Lower lobe of right lung (tissue), 2 donors: ENCODE measurements around the gene DCDC1. TPM values are rescaled to one million over a fixed set of nuclear protein-coding genes. Genes with fewer than 3 reads are reported as not detected.

Experiments used
- ATAC-seq, 2 donors: fragments of 200-7000 bp; cut with Tn5 transposase; one replicate each; pipeline ENCODE4 v1.9.1; 2020 to 2022; ENCODE audit warnings: mild to moderate bottlenecking in 2 of 2, moderate library complexity in 2 of 2
- DNase-seq: peaks from one replicate; pipeline ENCODE4 v3.0.0-alpha.2; 2020
- H3K27ac ChIP-seq: fragments of 200-600 bp; one replicate; pipeline ENCODE4 v1.8.0; 2022
- H3K27me3 ChIP-seq: fragments of 200-600 bp; one replicate; pipeline ENCODE4 v1.8.0; 2022; ENCODE audit warnings: low read depth
- H3K36me3 ChIP-seq: fragments of 200-600 bp; one replicate; pipeline ENCODE4 v1.8.0; 2022; ENCODE audit warnings: mild to moderate bottlenecking
- H3K4me1 ChIP-seq: fragments of 200-600 bp; one replicate; pipeline ENCODE4 v1.8.0; 2022
- H3K4me3 ChIP-seq: fragments of 200-600 bp; one replicate; pipeline ENCODE4 v1.8.0; 2022; ENCODE audit warnings: mild to moderate bottlenecking
- H3K9me3 ChIP-seq: fragments of 200-600 bp; one replicate; pipeline ENCODE4 v1.8.0; 2022
- CTCF ChIP-seq: fragments of 200-600 bp; IDR thresholded peaks from one replicate; pipeline ENCODE4 v1.8.0; 2022; ENCODE audit warnings: antibody characterized with exemption, mild to moderate bottlenecking
- intact Hi-C: fragments of 100-400 bp; cut with DNase I; formaldehyde crosslinking; loops from one replicate; pipeline ENCODE4 v1.11.0; 2022
- total RNA-seq: library from RNA; stranded (reverse); fragmentation: NEBNext Ultra II Directional; extraction: Animal tissue kit (Norgen Biotek cat#: 25700); gene quantifications from one replicate; pipeline ENCODE4 v1.2.1, GENCODE V29; 2021
- donor health status: DM: no; HTN: yes; CAD: no; lungs with severe emphysema.

DCDC1 gene
- total RNA-seq, 1 donor from 2014 or later = 4.1 TPM

- H3K4me3 ChIP-seq = no peak overlapping the region
- H3K27me3 ChIP-seq = no peaks in the 10 kb centered on the region
- DNase-seq = no peak
- intact Hi-C loops = no loop called here
- no peaks in the 10 kb centered on the region for H3K36me3 ChIP-seq
- H3K9me3 ChIP-seq = peaks cover 3% of the 10 kb centered on the region
- TF ChIP-seq CTCF = no peak
- ATAC-seq = no peak
- no peaks in the 10 kb centered on the region for H3K4me1 ChIP-seq
- H3K27ac ChIP-seq = no peak overlapping the region
Measured at GRCh38 chr11:31415435-31415834, 45.9 kb upstream of the DCDC1 start.

- no peak for TF ChIP-seq CTCF
- DNase-seq (no peak), ATAC-seq (no peak)
- Histone ChIP-seq H3K4me1 (no peaks in the 10 kb centered on the region), H3K27me3 (no peaks in the 10 kb centered on the region), H3K36me3 (no peaks in the 10 kb centered on the region), H3K27ac (no peak overlapping the region), H3K4me3 (no peak overlapping the region), H3K9me3 (peaks cover 3% of the 10 kb centered on the region)
- intact Hi-C loops = no loop called here
Measured at GRCh38 chr11:31414338-31414737, 44.8 kb upstream of the DCDC1 start.

GRCh38 chr11:31412946-31413345, 43.4 kb upstream of the DCDC1 start:
- no peaks in the 10 kb centered on the region for H3K27me3 ChIP-seq
- H3K9me3 ChIP-seq = peaks cover 3% of the 10 kb centered on the region
- TF ChIP-seq CTCF = no peak
- no peak for DNase-seq
- H3K36me3 ChIP-seq = no peaks in the 10 kb centered on the region
- no peaks in the 10 kb centered on the region for H3K4me1 ChIP-seq
- ATAC-seq = no peak
- H3K27ac ChIP-seq = no peak overlapping the region
- intact Hi-C loops = no loop called here
- H3K4me3 ChIP-seq = no peak overlapping the region

GRCh38 chr11:31408201-31408600, 38.7 kb upstream of the DCDC1 start:
- DNase-seq = no peak
- Histone ChIP-seq H3K4me1 (no peaks in the 10 kb centered on the region), H3K27ac (no peak overlapping the region), H3K36me3 (no peaks in the 10 kb centered on the region), H3K9me3 (peaks cover 3% of the 10 kb centered on the region), H3K4me3 (no peak overlapping the region), H3K27me3 (no peaks in the 10 kb centered on the region)
- intact Hi-C loops = no loop called here
- no peak for TF ChIP-seq CTCF
- ATAC-seq = no peak

GRCh38 chr11:31404614-31405013, 35.1 kb upstream of the DCDC1 start:
- intact Hi-C loops = no loop called here
- H3K27ac ChIP-seq = no peak overlapping the region

More at GRCh38 chr11:31404614-31405013, 35.1 kb upstream of the DCDC1 start:
- Histone ChIP-seq H3K27me3 (no peaks in the 10 kb centered on the region), H3K36me3 (no peaks in the 10 kb centered on the region), H3K4me1 (no peaks in the 10 kb centered on the region), H3K4me3 (no peak overlapping the region), H3K9me3 (no peaks in the 10 kb centered on the region)
- ATAC-seq = no peak
- no peak for TF ChIP-seq CTCF
- DNase-seq = no peak
